ENCODE data around the gene IGLL5. TPM values are rescaled to one million over a fixed set of nuclear protein-coding genes. Genes with fewer than 3 reads are reported as not detected.

Gene IGLL5
- total and polyA plus RNA-seq, 2 of the 13 experiments (the other 11 are each of a cell fraction or from before 2014, with no cell fraction given), result not detected

DNA sequence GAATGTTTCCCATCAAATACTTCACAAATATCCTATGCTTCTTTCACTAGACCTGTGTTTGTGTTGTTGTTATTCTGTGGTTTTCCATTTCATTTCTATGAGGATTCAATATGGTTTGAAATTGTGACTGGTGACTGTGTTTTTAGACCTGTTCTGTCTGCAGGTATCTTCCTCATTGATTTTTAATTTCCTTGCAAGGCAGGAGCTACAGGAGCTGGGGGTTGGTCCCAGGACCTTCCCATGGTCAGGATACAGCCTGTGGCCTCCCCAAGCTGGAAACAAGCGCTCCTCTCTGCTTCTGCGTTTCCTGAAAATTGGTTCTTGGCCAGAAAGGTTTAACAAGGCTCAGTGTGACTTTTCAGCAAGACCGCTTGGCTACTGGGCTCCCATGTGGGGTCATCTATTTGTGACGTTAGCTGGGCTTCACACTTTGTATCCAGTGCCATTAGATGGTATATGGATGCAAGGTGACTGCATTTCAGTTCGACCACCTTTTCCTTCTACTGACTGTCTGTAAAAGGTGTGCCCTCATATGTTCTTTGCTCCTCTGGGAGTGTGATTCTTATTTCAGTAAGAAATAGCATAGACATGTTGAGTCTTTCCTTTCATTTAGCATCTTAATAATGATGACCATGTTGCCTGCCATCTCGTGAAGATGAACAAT lies 21.5 kb downstream of the IGLL5 start:
- DNase-seq (ENCODE audit: low spot score) (no peak), FAIRE-seq (no peak), ATAC-seq (no peak)
- Histone ChIP-seq H3K27me3 (ENCODE audit: control insufficient read depth in 1 of 2, insufficient read depth in 2 of 2, low read length in 2 of 2) (peaks cover 1 to 71% of the 10 kb centered on the region in 2 experiments; a peak in 4 of 5 replicates), H3K9ac (ENCODE audit: insufficient read depth, low read depth, low read length) (no peak overlapping the region), H3K27ac (ENCODE audit: extremely low read length, insufficient read depth, low read length) (no peak overlapping the region), H3K4me2 (ENCODE audit: low read depth, low read length) (no peak overlapping the region), H2AFZ (ENCODE audit: low read length) (no peak overlapping the region), H3K4me1 (ENCODE audit: insufficient read depth, low read length) (no peaks in the 10 kb centered on the region), H3K36me3 (replicated peaks in 1 of 2; ENCODE audit: control insufficient read depth in 1 of 2, insufficient read depth in 2 of 2, low read length in 2 of 2) (no peaks in the 10 kb centered on the region), H3K9me3 (ENCODE audit: low read length) (no peaks in the 10 kb centered on the region), H3K4me3 (replicated peaks in 1 of 3; ENCODE audit: insufficient read depth in 1 of 3, low read depth in 2 of 3, low read length in 3 of 3) (no peak overlapping the region), H4K20me1 (ENCODE audit: insufficient read depth, low read length) (no peaks in the 10 kb centered on the region), H3K79me2 (ENCODE audit: insufficient read depth, low read length) (no peaks in the 10 kb centered on the region)
- 2% methylated on average over 6 of the region's 6 CpGs for WGBS (ENCODE audit: low lambda C conversion rate)
- BruUV-seq (replicated peaks), result no TSS peak
- TF ChIP-seq SIN3A (IDR thresholded peaks at IDR 0.05; ENCODE audit: borderline replicate concordance, low read depth, low read length) (no peak), ZNF589 (CRISPR knock-in tag; conservative IDR thresholded peaks at IDR 0.05) (no peak)
- TF ChIP-seq, protein P1, sequence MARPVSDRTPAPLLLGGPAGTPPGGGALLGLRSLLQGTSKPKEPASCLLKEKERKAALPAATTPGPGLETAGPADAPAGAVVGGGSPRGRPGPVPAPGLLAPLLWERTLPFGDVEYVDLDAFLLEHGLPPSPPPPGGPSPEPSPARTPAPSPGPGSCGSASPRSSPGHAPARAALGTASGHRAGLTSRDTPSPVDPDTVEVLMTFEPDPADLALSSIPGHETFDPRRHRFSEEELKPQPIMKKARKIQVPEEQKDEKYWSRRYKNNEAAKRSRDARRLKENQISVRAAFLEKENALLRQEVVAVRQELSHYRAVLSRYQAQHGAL (CRISPR knock-in tag; IDR thresholded peaks at IDR 0.05; ENCODE audit: not compliant biosample characterization), result no peak
- POLR2A ChIA-PET, result no interaction called here
- CTCF ChIA-PET (ENCODE audit: low intra/inter-chr PET ratio, low total read pairs), result no interaction called here
- intact Hi-C loops (cut with micrococcal nuclease; ENCODE audit: unreplicated experiment), result no loop called here
- in situ Hi-C loops (cut with HindIII; ENCODE audit: extremely low pct_ligation_motif_present, low pct_unique_long_range_greater_than_20kb), result no loop called here

DNA sequence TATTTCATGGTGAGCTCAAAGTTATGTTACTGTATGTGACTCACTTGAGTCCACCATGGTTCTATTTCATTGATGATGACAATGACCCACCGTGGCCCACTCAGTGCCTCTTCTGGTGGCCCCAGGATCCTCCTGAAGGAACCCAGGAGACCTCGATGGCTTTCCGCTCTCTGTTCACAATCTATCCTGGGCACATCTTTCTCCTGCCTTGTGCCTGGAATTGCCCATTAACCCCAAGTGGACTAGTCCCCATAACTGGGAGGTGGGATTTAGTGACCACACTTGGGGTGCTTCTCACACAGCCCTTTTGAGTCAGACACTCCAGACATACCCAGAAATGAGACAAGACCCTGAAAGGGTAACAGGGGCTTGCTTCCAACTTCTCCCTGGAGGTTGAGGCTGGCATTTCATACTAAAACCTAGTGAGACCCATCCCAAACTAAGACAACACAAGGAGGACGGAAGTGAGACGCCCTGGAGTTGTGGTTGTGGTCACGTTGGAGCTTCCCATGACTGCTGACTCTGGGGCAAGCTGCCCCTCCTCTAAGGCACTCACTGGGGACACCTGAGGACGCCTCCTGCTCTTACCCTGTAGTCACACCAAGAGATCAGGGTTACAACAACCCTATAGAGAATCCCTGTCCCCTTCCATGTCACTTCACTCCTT lies 22.1 kb downstream of the IGLL5 start:
- Histone ChIP-seq H2AFZ (ENCODE audit: low read length) (no peak overlapping the region), H3K27ac (ENCODE audit: extremely low read length, insufficient read depth, low read length) (no peak overlapping the region), H3K27me3 (ENCODE audit: control insufficient read depth in 1 of 2, insufficient read depth in 2 of 2, low read length in 2 of 2) (peaks cover 1 to 72% of the 10 kb centered on the region in 2 experiments; a peak in 4 of 5 replicates), H3K79me2 (ENCODE audit: insufficient read depth, low read length) (no peaks in the 10 kb centered on the region), H3K9me3 (ENCODE audit: low read length) (no peaks in the 10 kb centered on the region), H3K36me3 (replicated peaks in 1 of 2; ENCODE audit: control insufficient read depth in 1 of 2, insufficient read depth in 2 of 2, low read length in 2 of 2) (no peaks in the 10 kb centered on the region), H3K4me1 (ENCODE audit: insufficient read depth, low read length) (no peaks in the 10 kb centered on the region), H3K4me3 (replicated peaks in 1 of 3; ENCODE audit: insufficient read depth in 1 of 3, low read depth in 2 of 3, low read length in 3 of 3) (no peak overlapping the region), H4K20me1 (ENCODE audit: insufficient read depth, low read length) (no peaks in the 10 kb centered on the region), H3K9ac (ENCODE audit: insufficient read depth, low read depth, low read length) (no peak overlapping the region), H3K4me2 (ENCODE audit: low read depth, low read length) (no peak overlapping the region)
- DNase-seq (ENCODE audit: low spot score) (no peak), FAIRE-seq (no peak), ATAC-seq (no peak)
- ChIA-PET CTCF (ENCODE audit: low intra/inter-chr PET ratio, low total read pairs) (no interaction called here), POLR2A (no interaction called here)
- in situ Hi-C loops (cut with HindIII; ENCODE audit: extremely low pct_ligation_motif_present, low pct_unique_long_range_greater_than_20kb) (no loop called here), intact Hi-C loops (cut with micrococcal nuclease; ENCODE audit: unreplicated experiment) (no loop called here)
- TF ChIP-seq CREB1 (IDR thresholded peaks at IDR 0.05) (0 out of 2 replicates have a peak, but pooled peaks have one; percentile 4), CREB1 (CRISPR knock-in tag; IDR thresholded peaks at IDR 0.05) (no peak), NFKBIZ (CRISPR knock-in tag; IDR thresholded peaks at IDR 0.05) (no peak)
- TF ChIP-seq, protein P2, sequence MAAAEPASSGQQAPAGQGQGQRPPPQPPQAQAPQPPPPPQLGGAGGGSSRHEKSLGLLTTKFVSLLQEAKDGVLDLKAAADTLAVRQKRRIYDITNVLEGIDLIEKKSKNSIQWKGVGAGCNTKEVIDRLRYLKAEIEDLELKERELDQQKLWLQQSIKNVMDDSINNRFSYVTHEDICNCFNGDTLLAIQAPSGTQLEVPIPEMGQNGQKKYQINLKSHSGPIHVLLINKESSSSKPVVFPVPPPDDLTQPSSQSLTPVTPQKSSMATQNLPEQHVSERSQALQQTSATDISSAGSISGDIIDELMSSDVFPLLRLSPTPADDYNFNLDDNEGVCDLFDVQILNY (CRISPR knock-in tag; conservative IDR thresholded peaks at IDR 0.05), result no peak
- WGBS (ENCODE audit: low lambda C conversion rate), result 15% methylated on average over 5 of the region's 7 CpGs
- BruUV-seq (replicated peaks), result no TSS peak
